Activated T-helper 1 cell treated with Interleukin-2 at 50 U/mL for 16 hours (primary cell): ENCODE measurements around the gene TOGARAM1.
"Not testable (repeated sequence)": the region's sequence is repeated elsewhere in the genome, so short reads cannot be mapped to it uniquely, and the experiment has no call there.

Experiments
- DNase-seq: peaks from one replicate; pipeline ENCODE4 v3.0.0-alpha.2; 2020; ENCODE audit warnings: low read depth

Gene TOGARAM1

DNA sequence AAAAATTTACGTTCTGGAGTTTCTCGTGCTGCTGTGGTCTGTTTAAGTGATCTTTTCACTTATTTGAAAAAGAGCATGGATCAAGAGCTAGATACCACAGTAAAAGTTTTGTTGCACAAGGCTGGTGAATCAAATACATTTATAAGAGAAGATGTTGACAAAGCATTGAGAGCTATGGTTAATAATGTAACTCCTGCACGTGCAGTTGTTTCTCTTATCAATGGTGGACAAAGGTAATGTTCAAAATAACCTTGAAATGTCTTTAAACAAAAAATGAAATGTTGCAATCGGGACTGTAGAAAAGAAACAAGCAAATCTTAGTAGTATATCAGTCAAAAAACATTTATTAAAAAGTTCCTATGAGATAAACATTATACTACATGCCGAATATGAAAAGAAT is 82.6 kb downstream of the TOGARAM1 start:
- DNase-seq = no peak

GRCh38 chr14:45048385-45048784 is 86.4 kb downstream of the TOGARAM1 start:
- DNase-seq = no peak

GRCh38 chr14:45051180-45051579 is 89.2 kb downstream of the TOGARAM1 start:
- no peak for DNase-seq

GRCh38 chr14:45051896-45052295 is 89.9 kb downstream of the TOGARAM1 start:
- no peak for DNase-seq

- no peak for DNase-seq
Measured at GRCh38 chr14:45057349-45057748, 95.4 kb downstream of the TOGARAM1 start.

GRCh38 chr14:45057881-45058364 is 95.9 kb downstream of the TOGARAM1 start:
- DNase-seq = no peak

- no peak for DNase-seq
Measured at GRCh38 chr14:45060551-45060950, 98.6 kb downstream of the TOGARAM1 start.

DNA sequence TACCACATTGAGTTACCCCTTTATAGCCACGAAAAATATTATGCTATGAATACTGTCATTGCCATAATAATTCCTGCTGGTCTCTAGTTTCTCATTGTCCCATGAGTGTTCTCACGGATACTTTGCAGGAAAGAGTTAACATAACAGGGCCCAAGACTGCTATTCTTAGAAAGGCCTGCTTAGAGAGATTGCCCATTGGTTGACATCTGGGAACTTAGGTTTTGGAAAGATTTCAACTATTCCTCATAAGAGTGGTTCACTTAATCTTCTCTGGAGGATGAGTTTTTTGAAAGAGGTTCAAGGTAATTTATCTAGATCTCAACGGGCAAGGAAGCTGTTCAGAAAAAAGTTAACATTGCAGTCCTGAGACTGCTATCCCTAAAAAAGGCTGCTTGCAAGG is 103.5 kb downstream of the TOGARAM1 start:
- DNase-seq = no peak

GRCh38 chr14:45065956-45066355 is 104.0 kb downstream of the TOGARAM1 start:
- DNase-seq = no peak

- no peak for DNase-seq
Measured at GRCh38 chr14:45066667-45067066, 104.7 kb downstream of the TOGARAM1 start.

DNA sequence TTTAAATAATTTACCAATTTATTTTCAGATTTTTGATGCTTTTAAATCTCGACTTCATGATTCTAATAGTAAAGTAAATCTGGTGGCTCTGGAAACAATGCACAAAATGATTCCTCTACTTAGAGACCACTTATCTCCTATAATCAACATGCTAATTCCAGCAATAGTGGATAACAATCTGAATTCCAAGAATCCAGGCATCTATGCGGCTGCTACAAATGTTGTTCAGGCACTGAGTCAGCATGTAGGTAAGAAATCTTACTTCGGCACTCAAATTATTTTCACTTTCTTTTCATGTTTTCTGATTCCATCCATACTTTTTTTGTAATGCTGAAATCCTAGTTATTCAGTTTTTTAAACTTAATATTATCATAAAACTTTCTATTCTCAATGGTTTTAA is 106.4 kb downstream of the TOGARAM1 start:
- no peak for DNase-seq

DNA sequence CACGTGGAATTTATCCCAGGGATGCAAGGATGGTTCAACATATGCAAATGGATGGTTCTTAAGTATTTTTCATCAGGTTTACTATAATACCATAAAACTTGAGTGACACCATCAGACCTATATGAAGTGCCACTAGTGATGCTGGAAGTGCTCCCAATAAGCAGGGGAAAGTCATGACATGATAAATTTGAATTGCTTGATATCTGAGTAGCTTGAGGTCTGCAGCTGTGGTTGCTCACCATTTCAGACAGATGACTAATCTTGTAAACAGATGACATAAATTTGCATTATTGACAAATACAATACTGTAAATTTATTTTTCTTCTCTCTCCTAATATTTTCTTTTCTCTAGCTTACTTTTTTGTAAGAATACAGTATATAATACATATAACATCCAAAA is 108.2 kb downstream of the TOGARAM1 start:
- DNase-seq = no peak

DNA sequence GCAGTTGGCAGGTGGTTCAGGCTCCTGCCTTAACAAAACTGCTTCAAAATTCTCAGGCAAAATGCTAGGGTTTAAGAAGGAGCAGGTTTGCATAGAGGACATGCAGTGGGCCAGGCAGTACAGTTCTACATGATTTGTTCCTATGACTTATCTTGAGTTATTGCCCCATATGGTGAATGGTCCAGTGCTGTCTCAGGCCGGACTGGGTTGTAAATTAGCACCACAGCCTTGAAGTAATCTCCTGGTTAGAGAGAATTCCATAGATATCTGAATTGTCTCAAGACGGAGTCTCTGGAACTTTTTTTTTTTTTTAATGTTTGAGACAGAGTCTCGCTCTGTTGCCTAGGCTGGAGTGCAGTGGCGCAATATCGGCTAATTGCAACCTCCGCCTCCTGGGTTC is 110.1 kb downstream of the TOGARAM1 start:
- no peak for DNase-seq

- no peak for DNase-seq
Measured at GRCh38 chr14:45073231-45073879, 111.4 kb downstream of the TOGARAM1 start.

GRCh38 chr14:45078323-45078722 is 116.3 kb downstream of the TOGARAM1 start:
- no peak for DNase-seq

GRCh38 chr14:45080416-45080968 is 118.5 kb downstream of the TOGARAM1 start:
- DNase-seq = not testable (repeated sequence)

GRCh38 chr14:45081096-45081495 is 119.1 kb downstream of the TOGARAM1 start:
- not testable (repeated sequence) for DNase-seq

DNA sequence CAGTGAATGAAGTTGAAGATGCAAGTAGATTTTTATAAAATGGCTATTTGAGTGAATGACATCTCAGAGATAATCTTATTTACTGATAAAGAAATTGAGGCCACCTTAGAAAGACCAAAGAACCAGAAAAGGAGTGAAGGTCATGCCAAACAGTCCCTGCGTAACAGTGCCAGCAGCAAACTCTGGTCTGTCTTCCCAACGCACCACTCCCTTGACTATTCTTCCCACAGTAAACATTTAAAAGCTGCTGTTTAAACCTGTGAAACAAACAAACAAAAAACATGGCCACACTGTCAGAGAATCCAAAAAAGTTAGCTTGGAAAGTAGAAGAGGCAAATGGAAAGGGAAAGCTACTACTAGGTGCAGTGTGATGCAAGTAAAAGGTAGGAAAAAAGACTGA is 120.4 kb downstream of the TOGARAM1 start:
- no peak for DNase-seq

DNA sequence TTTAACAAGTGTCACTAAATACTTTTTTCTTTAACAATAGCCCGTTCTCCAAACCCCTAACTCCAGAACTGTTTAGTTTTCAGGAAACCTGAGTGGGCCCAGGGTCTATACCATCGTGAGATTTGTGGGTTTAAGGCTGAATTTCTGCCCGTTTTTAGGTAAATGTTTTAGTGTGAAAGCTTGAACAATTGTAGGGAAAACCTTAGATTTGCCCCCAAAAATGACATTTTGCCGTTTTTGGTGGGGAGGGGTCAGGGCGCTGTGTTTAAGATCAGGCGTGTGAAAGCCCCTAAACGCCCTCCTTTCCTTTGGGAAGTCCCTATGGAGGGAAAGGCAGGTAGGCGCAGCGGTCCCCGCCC is 121.6 kb downstream of the TOGARAM1 start:
- DNase-seq = no peak

- DNase-seq = peak; percentile 94
Measured at GRCh38 chr14:45083976-45084722, 122.2 kb downstream of the TOGARAM1 start, which contains the start of gene PRPF39. Gene PRPF39, plus strand, starts transcription at chr14:45084116. Its CDS starts 11,124 bp downstream, at chr14:45095240.

DNA sequence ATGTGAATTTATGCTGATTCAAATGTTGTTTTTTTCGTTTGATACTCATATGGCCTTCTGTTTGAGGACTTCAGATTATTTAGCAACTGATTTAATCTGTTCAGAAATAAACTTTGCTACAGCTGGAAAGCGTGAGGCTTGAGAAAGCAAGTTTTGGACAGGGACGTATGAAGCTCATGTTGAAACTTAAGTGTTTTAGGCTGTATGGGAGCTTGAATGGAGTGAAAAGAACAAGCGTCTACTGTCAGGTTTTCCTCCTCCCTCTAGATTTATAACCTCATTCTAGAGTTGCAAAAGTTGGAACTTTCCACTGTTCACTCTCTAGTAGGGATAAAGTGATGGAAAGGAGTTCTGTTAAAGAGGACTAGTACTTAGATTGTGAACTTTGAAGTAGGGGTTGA is 123.0 kb downstream of the TOGARAM1 start:
- no peak for DNase-seq

GRCh38 chr14:45089813-45090212 is 127.8 kb downstream of the TOGARAM1 start:
- no peak for DNase-seq

GRCh38 chr14:45091710-45092109 is 129.7 kb downstream of the TOGARAM1 start:
- no peak for DNase-seq
